ENCODE measurements around the gene GRWD1. TPM values are rescaled to one million over a fixed set of nuclear protein-coding genes. Genes with fewer than 3 reads are reported as not detected.

The GRWD1 gene
- total RNA-seq, 1 donor from 2014 or later: 71.4 TPM

GRCh38 chr19:48450863-48451262 is 5.1 kb downstream of the GRWD1 start:
- H3K36me3 Mint-ChIP-seq (ENCODE audit: low read depth): peaks cover 86% of the 10 kb centered on the region
- H3K27ac Mint-ChIP-seq: no peak overlapping the region
- peaks cover 21% of the 10 kb centered on the region for H3K4me1 Mint-ChIP-seq

GRCh38 chr19:48451624-48452023 is 5.8 kb downstream of the GRWD1 start:
- Mint-ChIP-seq H3K27me3 (no peaks in the 10 kb centered on the region), H3K9me3 (no peaks in the 10 kb centered on the region), H3K27ac (no peak overlapping the region), H3K4me3 (no peak overlapping the region), H3K36me3 (ENCODE audit: low read depth) (peaks cover 85% of the 10 kb centered on the region), H3K4me1 (peaks cover 15% of the 10 kb centered on the region)
- CTCF ChIA-PET: interaction anchor here (1.4 kb wide), 1 partner anchor 133 kb away, joined by 3 read pairs; no protein-coding TSS in a partner anchor
- no peak for DNase-seq
- intact Hi-C loops (cut with micrococcal nuclease): no loop called here
- POLR2A ChIA-PET: no interaction called here
- TF ChIP-seq CTCF (IDR thresholded peaks at IDR 0.05): no peak
- no peak for ATAC-seq (ENCODE audit: low read depth)

More at GRCh38 chr19:48450863-48451262, 5.1 kb downstream of the GRWD1 start:
- intact Hi-C loops (cut with micrococcal nuclease): no loop called here
- TF ChIP-seq CTCF (IDR thresholded peaks at IDR 0.05): no peak
- ChIA-PET POLR2A (no interaction called here), CTCF (no interaction called here)
- H3K4me3 Mint-ChIP-seq: no peak overlapping the region
- H3K9me3 Mint-ChIP-seq: no peaks in the 10 kb centered on the region
- ATAC-seq (ENCODE audit: low read depth): no peak
- no peak for DNase-seq
- H3K27me3 Mint-ChIP-seq: no peaks in the 10 kb centered on the region

DNA sequence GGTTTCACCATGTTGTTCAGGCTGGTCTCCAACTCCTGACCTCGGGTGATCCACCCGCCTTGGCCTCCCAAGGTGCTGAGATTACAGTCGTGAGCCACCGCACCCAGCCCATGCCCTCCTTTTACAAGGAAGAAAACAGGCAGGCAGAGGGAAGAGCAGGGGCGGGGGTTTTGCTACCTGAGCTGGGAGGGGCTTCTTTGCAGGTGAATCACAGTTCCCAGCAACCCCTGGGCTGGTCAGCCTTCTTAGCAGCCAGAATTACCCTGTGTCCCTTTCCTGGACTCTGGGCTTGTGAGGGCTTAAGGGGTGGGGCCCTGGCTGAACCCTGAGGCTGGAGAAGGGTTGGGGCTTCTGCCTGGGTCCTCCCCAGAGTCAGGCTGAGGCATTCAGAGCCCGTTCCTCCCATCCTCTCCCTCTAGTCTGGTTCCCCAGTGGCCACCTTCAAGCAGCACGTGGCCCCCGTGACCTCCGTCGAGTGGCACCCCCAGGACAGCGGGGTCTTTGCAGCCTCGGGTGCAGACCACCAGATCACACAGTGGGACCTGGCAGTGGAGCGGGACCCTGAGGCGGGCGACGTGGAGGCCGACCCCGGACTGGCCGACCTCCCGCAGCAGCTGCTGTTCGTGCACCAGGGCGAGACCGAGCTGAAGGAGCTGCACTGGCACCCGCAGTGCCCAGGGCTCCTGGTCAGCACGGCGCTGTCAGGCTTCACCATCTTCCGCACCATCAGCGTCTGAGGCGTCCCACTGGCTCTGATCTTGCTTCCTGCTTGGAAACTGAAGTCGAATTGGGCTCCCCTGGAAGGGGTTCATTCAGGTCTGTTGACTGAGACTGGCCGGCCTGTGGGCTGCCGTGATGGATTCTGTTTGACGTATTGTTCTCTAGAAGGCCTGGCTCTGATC is 6.8 kb downstream of the GRWD1 start:
- Mint-ChIP-seq H3K9me3 (no peaks in the 10 kb centered on the region), H3K4me1 (peaks cover 12% of the 10 kb centered on the region), H3K4me3 (no peak overlapping the region), H3K36me3 (ENCODE audit: low read depth) (peaks cover 87% of the 10 kb centered on the region), H3K27me3 (no peaks in the 10 kb centered on the region), H3K27ac (no peak overlapping the region)
- CTCF ChIA-PET: interaction anchor here (1.4 kb wide), 1 partner anchor 132 kb away, joined by 3 read pairs; no protein-coding TSS in a partner anchor
- intact Hi-C loops (cut with micrococcal nuclease): no loop called here
- POLR2A ChIA-PET: no interaction called here
- no peak for TF ChIP-seq CTCF (IDR thresholded peaks at IDR 0.05)
- no peak for ATAC-seq (ENCODE audit: low read depth)
- DNase-seq: no peak

- peaks cover 79% of the 10 kb centered on the region for H3K36me3 Mint-ChIP-seq (ENCODE audit: low read depth)
- H3K27ac Mint-ChIP-seq: no peak overlapping the region
- no peak for TF ChIP-seq CTCF (IDR thresholded peaks at IDR 0.05)
- no peak for DNase-seq
- H3K27me3 Mint-ChIP-seq: no peaks in the 10 kb centered on the region
- POLR2A ChIA-PET: interaction anchor here (0.6 to 0.7 kb wide), 2 partner anchors 13 to 127 kb away, joined by 4 to 11 read pairs; no protein-coding TSS in a partner anchor
- no peaks in the 10 kb centered on the region for H3K9me3 Mint-ChIP-seq
- H3K4me1 Mint-ChIP-seq: peaks cover 8% of the 10 kb centered on the region
- CTCF ChIA-PET: no interaction called here
- intact Hi-C loops (cut with micrococcal nuclease): no loop called here
- no peak for ATAC-seq (ENCODE audit: low read depth)
- no peak overlapping the region for H3K4me3 Mint-ChIP-seq
These were observed 8.5 kb downstream of the GRWD1 start for GRCh38 chr19:48454150-48454730.

- intact Hi-C loops (cut with micrococcal nuclease): no loop called here
- Mint-ChIP-seq H3K27me3 (no peaks in the 10 kb centered on the region), H3K4me1 (peaks cover 8% of the 10 kb centered on the region), H3K4me3 (no peak within 1 kb of the TSS), H3K9me3 (no peaks in the 10 kb centered on the region), H3K36me3 (ENCODE audit: low read depth) (peaks cover 69% of the 10 kb centered on the region), H3K27ac (no peak within 1 kb of the TSS)
- DNase-seq (no peak), ATAC-seq (ENCODE audit: low read depth) (no peak)
- TF ChIP-seq CTCF (IDR thresholded peaks at IDR 0.05): no peak
- ChIA-PET CTCF (no interaction called here), POLR2A (no interaction called here)
These were observed 9.6 kb downstream of the GRWD1 start, which contains the start of gene KCNJ14 for GRCh38 chr19:48455171-48455907. Gene KCNJ14 (plus strand): TSS chr19:48455574. CDS start chr19:48461725, 6,151 bp downstream.
